AG08396 (cell line): Measurements from ENCODE around the gene MAST2.
"Not testable (repeated sequence)": the region's sequence is repeated elsewhere in the genome, so short reads cannot be mapped to it uniquely, and the experiment has no call there.

ENCODE experiments used
- DNase-seq: peaks from one replicate; pipeline ENCODE4 v3.0.0; 2012; ENCODE audit warnings: low spot score, mixed read lengths

The MAST2 gene

GRCh38 chr1:46026531-46026930, 223.1 kb downstream of the MAST2 start:
- no peak for DNase-seq

GRCh38 chr1:46027788-46028573, 224.6 kb downstream of the MAST2 start:
- no peak for DNase-seq

- no peak for DNase-seq
Observed at GRCh38 chr1:46030074-46030870, 226.9 kb downstream of the MAST2 start.

GRCh38 chr1:46030876-46031660, 227.7 kb downstream of the MAST2 start:
- no peak for DNase-seq

GRCh38 chr1:46034601-46035516, 231.4 kb downstream of the MAST2 start:
- no peak for DNase-seq

GRCh38 chr1:46036894-46037839, 233.8 kb downstream of the MAST2 start:
- DNase-seq, result peak; percentile 88

GRCh38 chr1:46039571-46040052, 236.2 kb downstream of the MAST2 start:
- DNase-seq, result no peak

- DNase-seq, result no peak
Observed at GRCh38 chr1:46041551-46041950, 238.1 kb downstream of the MAST2 start.

- no peak for DNase-seq
Observed at GRCh38 chr1:46041974-46042373, 238.6 kb downstream of the MAST2 start.

GRCh38 chr1:46043458-46044017, 240.1 kb downstream of the MAST2 start:
- DNase-seq, result no peak

GRCh38 chr1:46044116-46044515, 240.7 kb downstream of the MAST2 start:
- DNase-seq, result no peak

GRCh38 chr1:46053734-46054133, 250.3 kb downstream of the MAST2 start:
- DNase-seq, result no peak

- no peak for DNase-seq
Observed at GRCh38 chr1:46056325-46056724, 252.9 kb downstream of the MAST2 start.

- DNase-seq, result not testable (repeated sequence)
Observed at GRCh38 chr1:46057215-46057614, 253.8 kb downstream of the MAST2 start.

- no peak for DNase-seq
Observed at GRCh38 chr1:46057781-46058180, 254.4 kb downstream of the MAST2 start.

- no peak for DNase-seq
Observed at GRCh38 chr1:46058936-46059335, 255.5 kb downstream of the MAST2 start.

GRCh38 chr1:46061146-46061545, 257.7 kb downstream of the MAST2 start:
- no peak for DNase-seq

- peak; percentile 18 for DNase-seq
Observed at GRCh38 chr1:46062651-46063319, 259.4 kb downstream of the MAST2 start.

- DNase-seq, result no peak
Observed at GRCh38 chr1:46064708-46065107, 261.3 kb downstream of the MAST2 start.
